GM12874 (cell line): ENCODE data around the gene CTDSP1.
A peak's percentile ranks its signal among the peaks of the same experiment; 100 is the strongest.

ENCODE experiments used
- CTCF ChIP-seq: IDR thresholded peaks from 2 replicates; pipeline ENCODE4 v1.5.1; 2011; ENCODE audit warnings: low read depth, mild to moderate bottlenecking, control low read depth, low read length, moderate library complexity; ENCODE audit not compliant: insufficient read depth

The CTDSP1 gene

GRCh38 chr2:218402911-218403411, 3.3 kb downstream of the CTDSP1 start:
- TF ChIP-seq CTCF: no peak

DNA sequence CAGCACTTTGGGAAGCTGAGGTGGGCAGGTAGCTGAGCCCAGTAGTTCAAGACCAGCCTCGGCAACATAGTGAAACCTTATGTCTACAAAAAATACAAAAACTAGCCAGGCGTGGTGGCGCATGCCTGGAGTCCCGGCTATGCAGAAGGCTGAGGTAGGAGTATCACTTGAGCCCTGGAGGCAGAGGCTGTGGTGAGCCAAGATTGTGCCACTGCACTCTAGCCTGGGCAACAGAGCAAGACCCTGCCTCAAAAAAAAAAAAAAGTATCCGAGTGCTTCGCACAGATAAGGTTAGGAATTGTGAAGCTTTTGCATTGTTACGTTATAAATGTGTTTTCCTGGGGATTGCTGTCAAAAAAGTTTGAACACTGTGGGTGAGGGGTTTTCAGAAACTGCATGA, 4.1 kb downstream of the CTDSP1 start:
- TF ChIP-seq CTCF: no peak

DNA sequence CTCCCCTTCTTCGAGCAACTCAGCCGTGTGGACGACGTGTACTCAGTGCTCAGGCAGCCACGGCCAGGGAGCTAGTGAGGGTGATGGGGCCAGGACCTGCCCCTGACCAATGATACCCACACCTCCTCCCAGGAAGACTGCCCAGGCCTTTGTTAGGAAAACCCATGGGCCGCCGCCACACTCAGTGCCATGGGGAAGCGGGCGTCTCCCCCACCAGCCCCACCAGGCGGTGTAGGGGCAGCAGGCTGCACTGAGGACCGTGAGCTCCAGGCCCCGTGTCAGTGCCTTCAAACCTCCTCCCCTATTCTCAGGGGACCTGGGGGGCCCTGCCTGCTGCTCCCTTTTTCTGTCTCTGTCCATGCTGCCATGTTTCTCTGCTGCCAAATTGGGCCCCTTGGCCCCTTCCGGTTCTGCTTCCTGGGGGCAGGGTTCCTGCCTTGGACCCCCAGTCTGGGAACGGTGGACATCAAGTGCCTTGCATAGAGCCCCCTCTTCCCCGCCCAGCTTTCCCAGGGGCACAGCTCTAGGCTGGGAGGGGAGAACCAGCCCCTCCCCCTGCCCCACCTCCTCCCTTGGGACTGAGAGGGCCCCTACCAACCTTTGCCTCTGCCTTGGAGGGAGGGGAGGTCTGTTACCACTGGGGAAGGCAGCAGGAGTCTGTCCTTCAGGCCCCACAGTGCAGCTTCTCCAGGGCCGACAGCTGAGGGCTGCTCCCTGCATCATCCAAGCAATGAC, 4.8 kb downstream of the CTDSP1 start:
- TF ChIP-seq CTCF: no peak

GRCh38 chr2:218405086-218405745, 5.5 kb downstream of the CTDSP1 start:
- no peak for TF ChIP-seq CTCF

DNA sequence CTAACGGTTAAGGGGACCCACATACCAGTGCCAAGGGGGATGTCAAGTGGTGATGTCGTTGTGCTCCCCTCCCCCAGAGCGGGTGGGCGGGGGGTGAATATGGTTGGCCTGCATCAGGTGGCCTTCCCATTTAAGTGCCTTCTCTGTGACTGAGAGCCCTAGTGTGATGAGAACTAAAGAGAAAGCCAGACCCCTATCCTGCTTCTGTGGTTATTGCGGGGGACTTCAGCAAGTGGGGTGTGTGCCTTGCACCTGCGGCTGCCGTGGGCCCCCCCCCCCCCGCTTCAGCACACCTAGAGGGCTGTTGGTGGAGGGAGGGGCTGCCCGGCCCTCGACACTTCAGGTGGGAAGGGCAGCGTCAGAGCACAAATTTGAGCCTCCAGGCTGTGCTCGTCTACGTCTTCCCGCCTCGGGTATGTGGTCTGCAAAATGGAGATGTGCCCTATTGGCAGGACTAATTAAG, 6.1 kb downstream of the CTDSP1 start:
- TF ChIP-seq CTCF: no peak

DNA sequence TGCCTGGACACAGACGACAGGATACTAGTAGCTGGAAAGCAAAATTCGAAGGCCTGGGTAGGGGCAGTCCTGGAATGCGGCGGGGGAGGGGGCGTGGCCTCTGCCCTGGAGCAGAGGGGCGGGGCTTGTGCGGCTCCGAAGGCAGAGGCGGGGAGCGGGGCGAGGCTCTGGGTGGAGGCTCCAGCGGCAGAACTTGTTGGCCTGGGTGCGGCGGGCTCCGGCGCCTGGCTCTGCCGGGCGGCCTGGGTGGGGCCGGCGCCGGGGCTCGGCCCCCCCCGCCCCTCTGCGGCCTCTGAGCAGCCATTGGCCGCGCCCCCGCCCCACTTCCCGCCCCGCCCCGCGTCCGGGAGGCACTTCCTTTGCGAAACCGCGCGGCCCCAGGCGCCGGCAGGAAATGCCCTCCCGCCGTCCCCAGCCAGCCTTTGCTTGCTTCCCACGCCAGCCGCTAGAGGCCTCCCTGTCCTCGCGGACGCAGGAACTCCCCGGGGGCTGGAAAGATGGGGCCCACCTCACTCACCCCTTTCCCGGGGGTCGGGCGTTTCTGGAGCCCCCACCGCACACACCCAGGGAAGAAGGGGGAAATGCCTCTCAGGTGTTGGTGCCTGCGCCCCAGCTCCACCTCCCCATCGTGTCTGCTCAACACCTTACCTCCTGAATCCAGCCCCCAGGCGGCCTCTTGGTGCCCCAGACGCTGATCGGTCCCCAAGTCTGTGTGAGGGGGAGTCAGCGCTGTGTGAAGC, 6.7 kb downstream of the CTDSP1 start:
- peak; percentile 83 for TF ChIP-seq CTCF
